K562 (cell line): Measurements from ENCODE around the gene TNRC6B. TPM values are rescaled to one million over a fixed set of nuclear protein-coding genes. Genes with fewer than 3 reads are reported as not detected.

ENCODE experiments used
- ATAC-seq: fragments of 200-7000 bp; cut with Tn5 transposase; 3 replicates; pipeline ENCODE4 v1.9.1; 2020; ENCODE audit warnings: moderate library complexity
- BruUV-seq: library from RNA; stranded (reverse); fragments of 400-500 nt; replicated peaks from 2 replicates; lab custom pipeline; 2021; lab: Mats Ljungman, UMichigan
- CTCF ChIA-PET: fragments of 300-600 bp; formaldehyde crosslinking; extraction: SDS; loops from one replicate; lab custom pipeline; 2021; ENCODE audit warnings: low intra/inter-chr PET ratio; lab: Yijun Ruan, JAX
- POLR2A ChIA-PET: fragments of 300-600, 350-650 bp; sonication (Branson Sonifier 250); formaldehyde crosslinking; extraction: SDS; loops from one replicate; lab custom pipeline; 2021; ENCODE audit warnings: antibody characterized with exemption, inconsistent platforms; lab: Yijun Ruan, JAX
- DNase-seq, 4 experiments: peaks; one replicate each; pipeline versions ENCODE4 v3.0.0 to v3.0.0-alpha.2; 2011 to 2018; ENCODE audit warnings: low spot score in 3 of 4, mixed read lengths in 3 of 4; ENCODE audit errors: extremely low read depth in 1 of 4
- FAIRE-seq: peaks from 2 replicates; lab custom pipeline; 2011; peaks lifted over from hg19 to GRCh38; lab: Jason Lieb, UNC
- H2AFZ ChIP-seq: 2 replicates; pipeline ENCODE4 v1.6.0; 2011; ENCODE audit warnings: low read depth, low read length, control low read depth, inconsistent platforms
- H3K27ac ChIP-seq: fragments of 200-600 bp; 3 replicates; pipeline ENCODE4 v1.8.0; 2011; ENCODE audit warnings: low read depth, mild to moderate bottlenecking, control low read depth, inconsistent platforms, low read length, moderate library complexity, mixed read lengths; ENCODE audit errors: extremely low read depth
- H3K27me3 ChIP-seq, 2 experiments: fragments of 300-600 bp in 1 of 2; 2 replicates in 1 of 2; 3 replicates in 1 of 2; pipeline versions ENCODE4 v1.6.0 to v1.8.0; 2011; ENCODE audit warnings: inconsistent platforms in 2 of 2, low read length in 2 of 2, mild to moderate bottlenecking in 1 of 2, mixed read lengths in 1 of 2, moderate library complexity in 1 of 2; ENCODE audit not compliant: control insufficient read depth in 2 of 2, insufficient read depth in 2 of 2
- H3K36me3 ChIP-seq: fragments of 300-600 bp; 3 replicates; pipeline ENCODE4 v1.8.0; 2011; ENCODE audit warnings: mild to moderate bottlenecking, low read length, inconsistent platforms; ENCODE audit not compliant: control insufficient read depth, insufficient read depth
- H3K4me1 ChIP-seq, 2 experiments: fragments of 200-600 bp in 1 of 2; replicated peaks in 1 of 2; 2 replicates in 1 of 2; 3 replicates in 1 of 2; pipeline versions ENCODE4 v1.5.1 to v1.8.0; 2011; ENCODE audit warnings: inconsistent platforms in 2 of 2, low read length in 2 of 2, mild to moderate bottlenecking in 1 of 2, mixed read lengths in 1 of 2, moderate library complexity in 1 of 2; ENCODE audit not compliant: control insufficient read depth in 2 of 2, insufficient read depth in 2 of 2
- H3K4me2 ChIP-seq: 2 replicates; pipeline ENCODE4 v1.6.1; 2011; ENCODE audit warnings: low read length, control low read depth, inconsistent platforms, mixed read lengths; ENCODE audit not compliant: insufficient read depth
- H3K4me3 ChIP-seq: fragments of 200-600 bp; sonication (generic), shearing (Covaris generic); 2 replicates; pipeline ENCODE4 v1.5.1; 2016; ENCODE audit warnings: control low read depth, inconsistent platforms
- H3K79me2 ChIP-seq: fragments of 200-600 bp; 3 replicates; pipeline ENCODE4 v1.8.0; 2011; ENCODE audit warnings: low read length, inconsistent platforms; ENCODE audit not compliant: control insufficient read depth, insufficient read depth
- H3K9ac ChIP-seq, 2 experiments: 2 replicates each; pipeline versions ENCODE4 v1.6.0 to v1.6.1; 2011; ENCODE audit warnings: low read depth in 2 of 2, low read length in 2 of 2, control low read depth in 1 of 2, inconsistent platforms in 1 of 2, mild to moderate bottlenecking in 1 of 2, mixed read lengths in 1 of 2; ENCODE audit not compliant: insufficient read depth in 1 of 2
- H3K9me1 ChIP-seq: one replicate; pipeline ENCODE4 v1.6.0; 2011; ENCODE audit warnings: inconsistent platforms, mild to moderate bottlenecking, low read length, moderate library complexity; ENCODE audit not compliant: control insufficient read depth, insufficient read depth
- H3K9me3 ChIP-seq: replicated peaks from 2 replicates; pipeline ENCODE4 v1.5.1; 2011; ENCODE audit warnings: low read depth, low read length, inconsistent platforms; ENCODE audit not compliant: control insufficient read depth, insufficient read depth
- H4K20me1 ChIP-seq: replicated peaks from 2 replicates; pipeline ENCODE4 v1.6.1; 2011; ENCODE audit warnings: low read length, inconsistent platforms, mixed read lengths; ENCODE audit not compliant: control insufficient read depth, insufficient read depth
- BRD4 ChIP-seq: fragments of 200-600 bp; sonication (generic); IDR thresholded peaks from 2 replicates; pipeline ENCODE4 v1.6.1; 2017; ENCODE audit warnings: inconsistent platforms
- CBFA2T3 ChIP-seq: fragments of 450-650 bp; IDR thresholded peaks from 2 replicates; pipeline ENCODE4 v1.6.1; 2017
- CEBPB ChIP-seq: fragments of 450-650 bp; IDR thresholded peaks from 2 replicates; pipeline ENCODE4 v1.6.1; 2016; ENCODE audit warnings: missing genetic modification characterization, missing compliant biosample characterization
- DEAF1 ChIP-seq: fragments of 450-650 bp; formaldehyde crosslinking; IDR thresholded peaks from 2 replicates; pipeline ENCODE4 v1.4.0; 2020; ENCODE audit warnings: mild to moderate bottlenecking, moderate library complexity
- EGR1 ChIP-seq: fragments of 450-650 bp; conservative IDR thresholded peaks from 2 replicates; pipeline ENCODE4 v1.6.1; 2017; ENCODE audit warnings: mild to moderate bottlenecking
- KDM1A ChIP-seq, 2 experiments: fragments of 450-650 bp; IDR thresholded peaks; 2 replicates each; pipeline ENCODE4 v1.6.1; 2016; ENCODE audit warnings: mild to moderate bottlenecking in 2 of 2
- MCM5 ChIP-seq: fragments of 450-650 bp; IDR thresholded peaks from 2 replicates; pipeline ENCODE4 v1.6.1; 2016; ENCODE audit warnings: low read depth
- MCM7 ChIP-seq, 2 experiments: fragments of 450-650 bp; IDR thresholded peaks; 2 replicates each; pipeline ENCODE4 v1.6.1; 2016 to 2018
- MTA1 ChIP-seq: fragments of 450-650 bp; IDR thresholded peaks from 2 replicates; pipeline ENCODE4 v1.6.1; 2017; ENCODE audit warnings: borderline replicate concordance
- MYBL2 ChIP-seq, 2 experiments: fragments of 450-650 bp in 1 of 2; sonication (generic) in 1 of 2; formaldehyde crosslinking in 1 of 2; IDR thresholded peaks; 2 replicates each; pipeline versions ENCODE4 v1.6.1 to v1.8.1; 2017 to 2022; ENCODE audit warnings: borderline replicate concordance in 1 of 2, inconsistent platforms in 1 of 2, low read depth in 1 of 2, mild to moderate bottlenecking in 1 of 2, missing genetic modification reagents in 1 of 2, moderate library complexity in 1 of 2
- POLR2H ChIP-seq: IDR thresholded peaks from 2 replicates; pipeline ENCODE4 v1.6.1; 2016; ENCODE audit warnings: missing genetic modification characterization, low read depth, mild to moderate bottlenecking, control low read depth, missing compliant biosample characterization, moderate library complexity
- TEAD4 ChIP-seq, 2 experiments: sonication (generic) in 1 of 2; formaldehyde crosslinking in 1 of 2; IDR thresholded peaks; 2 replicates each; pipeline versions ENCODE4 v1.6.1 to v1.8.0; 2012 to 2022; ENCODE audit warnings: borderline replicate concordance in 1 of 2, inconsistent platforms in 1 of 2, low read length in 1 of 2, mild to moderate bottlenecking in 1 of 2, missing genetic modification reagents in 1 of 2
- XRCC3 ChIP-seq: fragments of 450-650 bp; IDR thresholded peaks from 2 replicates; pipeline ENCODE4 v1.6.1; 2017; ENCODE audit warnings: mild to moderate bottlenecking, moderate library complexity
- ZNF121 ChIP-seq: sonication (generic); formaldehyde crosslinking; conservative IDR thresholded peaks from 2 replicates; pipeline ENCODE4 v1.8.0; 2022; ENCODE audit warnings: missing genetic modification reagents
- ZNF830 ChIP-seq: fragments of 250-450 bp; sonication (Bioruptor Pico); IDR thresholded peaks from 2 replicates; pipeline ENCODE4 v1.5.0; 2021; ENCODE audit warnings: mild to moderate bottlenecking
- WGBS: fragments of 100-300 bp; shearing (Covaris generic); methylation state at CpG from one replicate; pipeline ENCODE4 v1.1.6; 2016; ENCODE audit warnings: low coverage, mixed read lengths; ENCODE audit not compliant: insufficient coverage; ENCODE audit errors: missing lambda C conversion rate; 5-methylcytosine and 5-hydroxymethylcytosine counted together
- in situ Hi-C: fragments of 300-500 bp; cut with MboI; formaldehyde crosslinking; loops from 4 replicates; pipeline ENCODE4 v1.15.0; 2018; ENCODE audit warnings: inconsistent platforms, mixed read lengths
- intact Hi-C: fragments of 100-400 bp; cut with micrococcal nuclease; formaldehyde crosslinking; loops from 2 replicates; pipeline ENCODE4 v1.14.2; 2022
- polyA plus RNA-seq, 8 experiments: library from polyadenylated mRNA; depleted of rRNA in 4 of 8; stranded (reverse) in 5 of 8; unstranded in 3 of 8; fragments of >200 nt; fragmentation: Nextera tagmentation in 2 of 8; fragmentation: Illumina TruSeq in 1 of 8; extraction: Ambion mirVana in 2 of 8; extraction: Trizol in 1 of 8; gene quantifications; 2 replicates each; pipeline versions ENCODE4 v1.2.1 to v1.2.3, GENCODE V29; 2011 to 2014; ENCODE audit warnings: inconsistent platforms in 1 of 8, missing spikeins in 1 of 8
- total RNA-seq, 7 experiments: library from RNA; depleted of rRNA in 6 of 7; stranded (reverse); fragments of >200 nt in 6 of 7; fragmentation: Illumina TruSeq in 2 of 7; extraction: Trizol in 2 of 7; gene quantifications; 2 replicates each; pipeline versions ENCODE4 v1.2.1 to v1.2.3, GENCODE V29; 2011 to 2021; ENCODE audit warnings: low replicate concordance in 1 of 7

TNRC6B gene
- total and polyA plus RNA-seq, 9 of the 15 experiments (the other 6 are each of a cell fraction or from before 2014, with no cell fraction given), result 0.96 to 18.8 (median 10.8) TPM

GRCh38 chr22:40238425-40239344 lies 61.0 kb downstream of the TNRC6B start:
- in situ Hi-C loops, result no loop called here
- H3K4me2 ChIP-seq, result no peak overlapping the region

GRCh38 chr22:40239345-40239683 lies 61.6 kb downstream of the TNRC6B start:
- peaks cover 39% of the 10 kb centered on the region for H3K79me2 ChIP-seq
- no peak for ATAC-seq
- TF ChIP-seq TEAD4 (IDR thresholded peaks at IDR 0.05; ENCODE audit: low read length), result no peak
- no peak for TF ChIP-seq TEAD4 (CRISPR knock-in tag; IDR thresholded peaks at IDR 0.05; ENCODE audit: borderline replicate concordance)
- no peak for TF ChIP-seq DEAF1 (CRISPR knock-in tag)
- TF ChIP-seq MCM5, result no peak
- no peak for TF ChIP-seq XRCC3
- no peak for TF ChIP-seq ZNF830
- TF ChIP-seq MTA1, result no peak
- TF ChIP-seq MYBL2 (IDR thresholded peaks at IDR 0.05; ENCODE audit: low read depth), result no peak
- no peak for TF ChIP-seq MYBL2 (CRISPR knock-in tag; IDR thresholded peaks at IDR 0.05; ENCODE audit: borderline replicate concordance)

More at GRCh38 chr22:40238425-40239344, 61.0 kb downstream of the TNRC6B start:
- no TSS peak for BruUV-seq
- Histone ChIP-seq H3K9me3 (no peaks in the 10 kb centered on the region), H2AFZ (no peak overlapping the region), H3K4me1 (peaks cover 0 to 8% of the 10 kb centered on the region in 2 experiments; a peak in 3 of 5 replicates), H3K27ac (no peak overlapping the region), H3K4me3 (no peak overlapping the region), H4K20me1 (peaks cover 15% of the 10 kb centered on the region), H3K9me1 (peaks cover 2% of the 10 kb centered on the region), H3K36me3 (no peaks in the 10 kb centered on the region; the same call in 2 of the 3 replicates), H3K9ac (no peak overlapping the region), H3K27me3 (no peaks in the 10 kb centered on the region), H3K79me2 (peaks cover 40% of the 10 kb centered on the region)
- intact Hi-C loops, result no loop called here
- DNase-seq, result no peak
- no peak for ATAC-seq
- TF ChIP-seq KDM1A (IDR thresholded peaks at IDR 0.05) (peak; percentile 86 to 87), ZNF121 (CRISPR knock-in tag) (0 out of 2 replicates have a peak, but pooled peaks have one; percentile 10), BRD4 (no peak), CEBPB (tag) (peak; percentile 36; the same call in 1 of the 2 replicates), POLR2H (tag) (no peak), CBFA2T3 (peak; percentile 19; the same call in 1 of the 2 replicates), MCM7 (IDR thresholded peaks at IDR 0.05) (no peak), EGR1 (peak; percentile 54)
- WGBS, result 43% methylated on average over 14 of the region's 16 CpGs
- ChIA-PET POLR2A (interaction anchor here (0.7 kb wide), 1 partner anchor 95 kb away, joined by 3 read pairs; no protein-coding TSS in a partner anchor), CTCF (no interaction called here)
- no peak for FAIRE-seq

More at GRCh38 chr22:40239345-40239683, 61.6 kb downstream of the TNRC6B start:
- H3K36me3 ChIP-seq, result no peaks in the 10 kb centered on the region; the same call in 2 of the 3 replicates
- no peak overlapping the region for H3K9ac ChIP-seq
- peaks cover 15% of the 10 kb centered on the region for H4K20me1 ChIP-seq
- intact Hi-C loops (no loop called here), in situ Hi-C loops (no loop called here)
- peaks cover 0 to 8% of the 10 kb centered on the region in 2 experiments; a peak in 3 of 5 replicates for H3K4me1 ChIP-seq
- POLR2A ChIA-PET, result interaction anchor here (0.7 kb wide), 1 partner anchor 95 kb away, joined by 3 read pairs; no protein-coding TSS in a partner anchor
- DNase-seq, result no peak
- CTCF ChIA-PET, result no interaction called here
- H3K27me3 ChIP-seq, result no peaks in the 10 kb centered on the region
- WGBS, result 52% methylated on average over 4 of the region's 4 CpGs
- no TSS peak for BruUV-seq
- no peak overlapping the region for H2AFZ ChIP-seq
- no peak overlapping the region for H3K27ac ChIP-seq
- H3K4me2 ChIP-seq, result no peak overlapping the region
- no peak overlapping the region for H3K4me3 ChIP-seq
- H3K9me1 ChIP-seq, result peaks cover 2% of the 10 kb centered on the region
- FAIRE-seq, result no peak
- H3K9me3 ChIP-seq, result no peaks in the 10 kb centered on the region
